Gastroesophageal sphincter (tissue), 4 donors: ENCODE results near the gene MAML3. TPM values are rescaled to one million over a fixed set of nuclear protein-coding genes. Genes with fewer than 3 reads are reported as not detected.

ENCODE experiments used
- ATAC-seq: fragments of 150-250 bp; one replicate; pipeline ENCODE4 v1.9.1; 2016; ENCODE audit warnings: mild to moderate bottlenecking, moderate library complexity
- H3K27ac ChIP-seq, 4 donors: fragments of 200-600 bp; sonication (generic) in 3 of 4; 1 replicate in 3 of 4; 2 replicates in 1 of 4; pipeline ENCODE4 v1.5.1; 2016 to 2019
- H3K27me3 ChIP-seq: fragments of 200-600 bp; sonication (generic); one replicate; pipeline ENCODE4 v1.5.1; 2019
- H3K36me3 ChIP-seq, 2 donors: fragments of 200-600 bp; sonication (generic); one replicate each; pipeline ENCODE4 v1.5.1; 2019; ENCODE audit warnings: control low read depth in 1 of 2
- H3K4me1 ChIP-seq, 3 donors: fragments of 200-600 bp; sonication (generic); 1 replicate in 2 of 3; 2 replicates in 1 of 3; pipeline ENCODE4 v1.5.1; 2016 to 2019; ENCODE audit warnings: control low read depth in 2 of 3
- H3K4me3 ChIP-seq, 2 donors: fragments of 200-600 bp; sonication (generic); one replicate each; pipeline ENCODE4 v1.5.1; 2019; ENCODE audit warnings: mild to moderate bottlenecking in 1 of 2, moderate library complexity in 1 of 2
- H3K9me3 ChIP-seq, 3 donors: fragments of 200-600 bp; sonication (generic); one replicate each; pipeline ENCODE4 v1.5.1; 2017 to 2019; ENCODE audit warnings: control low read depth in 2 of 3
- CTCF ChIP-seq, 4 experiments: fragments of 200-600 bp in 2 of 4; fragments of 450-650 bp in 2 of 4; sonication (generic) in 1 of 4; IDR thresholded peaks; one replicate each; pipeline ENCODE4 v1.5.1; 2017 to 2019; ENCODE audit warnings: antibody characterized with exemption in 4 of 4, mild to moderate bottlenecking in 2 of 4, moderate library complexity in 2 of 4
- EP300 ChIP-seq: sonication (generic); formaldehyde crosslinking; IDR thresholded peaks from one replicate; pipeline ENCODE4 v1.6.1; 2017; ENCODE audit warnings: antibody characterized with exemption, mild to moderate bottlenecking
- POLR2A ChIP-seq, 2 donors: fragments of 450-650 bp; IDR thresholded peaks; one replicate each; pipeline ENCODE4 v1.6.1; 2017; ENCODE audit warnings: antibody characterized with exemption in 2 of 2, mild to moderate bottlenecking in 2 of 2, moderate library complexity in 1 of 2
- POLR2AphosphoS5 ChIP-seq: sonication (generic); formaldehyde crosslinking; IDR thresholded peaks from one replicate; pipeline ENCODE4 v1.6.1; 2017; ENCODE audit warnings: antibody characterized with exemption
- WGBS, 2 donors: methylation state at CpG; one replicate each; pipeline ENCODE4 v1.1.5; 2018; ENCODE audit warnings: low coverage in 1 of 2; 5-methylcytosine and 5-hydroxymethylcytosine counted together
- total RNA-seq, 4 donors: library from RNA; depleted of rRNA; stranded (reverse); fragments of >200 nt; gene quantifications; one replicate each; pipeline ENCODE4 v1.1.0, GENCODE V29; 2016

MAML3 gene
- total RNA-seq, 4 donors from 2014 or later: 5.3 to 10.6 (median 9.3) TPM

- Histone ChIP-seq H3K36me3 (no peaks in the 10 kb centered on the region), H3K27ac (no peak overlapping the region), H3K9me3 (no peaks in the 10 kb centered on the region), H3K4me3 (no peak overlapping the region), H3K4me1 (no peaks in the 10 kb centered on the region), H3K27me3 (no peaks in the 10 kb centered on the region)
- TF ChIP-seq EP300 (no peak), POLR2AphosphoS5 (no peak), CTCF (IDR thresholded peaks at IDR 0.05) (no peak)
- no peak for ATAC-seq
- WGBS, 2 donors: 100% methylated on average over 1 of the region's 1 CpG
Measured at GRCh38 chr4:140111256-140111655, 42.7 kb downstream of the MAML3 start.

GRCh38 chr4:140110542-140111215, 43.3 kb downstream of the MAML3 start:
- H3K4me1 ChIP-seq: no peaks in the 10 kb centered on the region
- H3K36me3 ChIP-seq: no peaks in the 10 kb centered on the region
- ATAC-seq: no peak
- no peak overlapping the region for H3K27ac ChIP-seq
- no peaks in the 10 kb centered on the region for H3K9me3 ChIP-seq
- WGBS, 2 donors: 57 to 76% methylated on average over 3 of the region's 3 CpGs
- no peak overlapping the region for H3K4me3 ChIP-seq
- no peaks in the 10 kb centered on the region for H3K27me3 ChIP-seq
- TF ChIP-seq POLR2AphosphoS5 (no peak), CTCF (IDR thresholded peaks at IDR 0.05) (no peak), EP300 (no peak), POLR2A (IDR thresholded peaks at IDR 0.05) (no peak)

- no peak overlapping the region for H3K4me3 ChIP-seq
- TF ChIP-seq EP300 (no peak), POLR2AphosphoS5 (no peak), CTCF (IDR thresholded peaks at IDR 0.05) (no peak), POLR2A (IDR thresholded peaks at IDR 0.05) (no peak)
- no peak for ATAC-seq
- H3K27me3 ChIP-seq: no peaks in the 10 kb centered on the region
- WGBS, 2 donors: 80 to 81% methylated on average over 5 to 7 of the region's 7 CpGs
- no peaks in the 10 kb centered on the region for H3K9me3 ChIP-seq
- H3K4me1 ChIP-seq: no peaks in the 10 kb centered on the region
- no peaks in the 10 kb centered on the region for H3K36me3 ChIP-seq
- H3K27ac ChIP-seq: no peak overlapping the region
Measured at GRCh38 chr4:140109737-140110136, 44.2 kb downstream of the MAML3 start.

GRCh38 chr4:140109292-140109691, 44.7 kb downstream of the MAML3 start:
- no peak for TF ChIP-seq POLR2A (IDR thresholded peaks at IDR 0.05)
- TF ChIP-seq CTCF (IDR thresholded peaks at IDR 0.05): no peak
- no peak for TF ChIP-seq POLR2AphosphoS5
- TF ChIP-seq EP300: no peak
- Histone ChIP-seq H3K4me1 (no peaks in the 10 kb centered on the region), H3K9me3 (no peaks in the 10 kb centered on the region), H3K36me3 (no peaks in the 10 kb centered on the region), H3K27ac (no peak overlapping the region), H3K27me3 (no peaks in the 10 kb centered on the region), H3K4me3 (no peak overlapping the region)
- WGBS, 2 donors: 69 to 93% methylated on average over 3 to 4 of the region's 4 CpGs
- ATAC-seq: no peak

- Histone ChIP-seq H3K4me3 (no peak overlapping the region), H3K27me3 (no peaks in the 10 kb centered on the region), H3K4me1 (no peaks in the 10 kb centered on the region), H3K9me3 (no peaks in the 10 kb centered on the region), H3K27ac (no peak overlapping the region), H3K36me3 (no peaks in the 10 kb centered on the region)
- TF ChIP-seq POLR2A (IDR thresholded peaks at IDR 0.05) (no peak), EP300 (no peak), CTCF (IDR thresholded peaks at IDR 0.05) (no peak), POLR2AphosphoS5 (no peak)
- ATAC-seq: no peak
Measured at GRCh38 chr4:140108713-140109230, 45.2 kb downstream of the MAML3 start.
